HepG2 (cell line): ENCODE measurements around the gene KRT7. TPM values are rescaled to one million over a fixed set of nuclear protein-coding genes. Genes with fewer than 3 reads are reported as not detected.

ENCODE experiments used
- ATAC-seq: fragments of 200-7000 bp; cut with Tn5 transposase; 3 replicates; pipeline ENCODE4 v1.9.1; 2020; ENCODE audit warnings: mild to moderate bottlenecking, moderate library complexity
- BruUV-seq: library from RNA; stranded (reverse); fragments of 400-500 nt; replicated peaks from 2 replicates; lab custom pipeline; 2021; lab: Mats Ljungman, UMichigan
- CTCF ChIA-PET: fragments of 300-600 bp; formaldehyde crosslinking; extraction: SDS; loops from one replicate; lab custom pipeline; 2021; ENCODE audit warnings: low total read pairs, inconsistent platforms, low intra/inter-chr PET ratio; lab: Yijun Ruan, JAX
- POLR2A ChIA-PET: fragments of 350-600 bp; sonication (Branson Sonifier 250); formaldehyde crosslinking; loops from one replicate; lab custom pipeline; 2020; ENCODE audit warnings: antibody characterized with exemption, inconsistent platforms; lab: Yijun Ruan, JAX
- DNase-seq: peaks from one replicate; pipeline ENCODE4 v3.0.0-alpha.2; 2015; ENCODE audit warnings: low spot score
- FAIRE-seq: peaks from 3 replicates; lab custom pipeline; 2011; peaks lifted over from hg19 to GRCh38; lab: Jason Lieb, UNC
- H2AFZ ChIP-seq: one replicate; pipeline ENCODE4 v1.6.1; 2011; ENCODE audit warnings: low read length, inconsistent platforms
- H3K27ac ChIP-seq: fragments of 300-600 bp; 3 replicates; pipeline ENCODE4 v1.8.0; 2011; ENCODE audit warnings: mixed run types, mild to moderate bottlenecking, mixed read lengths, low read length, inconsistent platforms; ENCODE audit not compliant: insufficient read depth; ENCODE audit errors: extremely low read length
- H3K27me3 ChIP-seq, 2 experiments: fragments of 200-600 bp in 1 of 2; 2 replicates in 1 of 2; 3 replicates in 1 of 2; pipeline versions ENCODE4 v1.6.0 to v1.8.0; 2011; ENCODE audit warnings: low read length in 2 of 2, mild to moderate bottlenecking in 2 of 2, moderate library complexity in 2 of 2, inconsistent platforms in 1 of 2; ENCODE audit not compliant: insufficient read depth in 2 of 2, control insufficient read depth in 1 of 2
- H3K36me3 ChIP-seq, 2 experiments: fragments of 200-600 bp in 1 of 2; replicated peaks in 1 of 2; 2 replicates in 1 of 2; 3 replicates in 1 of 2; pipeline versions ENCODE4 v1.5.1 to v1.8.0; 2011; ENCODE audit warnings: low read length in 2 of 2, inconsistent platforms in 1 of 2; ENCODE audit not compliant: insufficient read depth in 2 of 2, control insufficient read depth in 1 of 2
- H3K4me1 ChIP-seq: 2 replicates; pipeline ENCODE4 v1.5.1; 2012; ENCODE audit warnings: low read length, inconsistent platforms; ENCODE audit not compliant: insufficient read depth
- H3K4me2 ChIP-seq: 2 replicates; pipeline ENCODE4 v1.6.0; 2011; ENCODE audit warnings: low read depth, low read length, inconsistent platforms
- H3K4me3 ChIP-seq, 3 experiments: fragments of 200-600 bp in 1 of 3; sonication (generic), shearing (Covaris generic) in 1 of 3; replicated peaks in 1 of 3; 2 replicates each; pipeline ENCODE4 v1.5.1; 2011 to 2016; ENCODE audit warnings: low read length in 3 of 3, inconsistent platforms in 2 of 3, low read depth in 2 of 3, mild to moderate bottlenecking in 2 of 3, control low read depth in 1 of 3, mixed read lengths in 1 of 3; ENCODE audit not compliant: insufficient read depth in 1 of 3
- H3K79me2 ChIP-seq: one replicate; pipeline ENCODE4 v1.6.1; 2011; ENCODE audit warnings: low read length, inconsistent platforms; ENCODE audit not compliant: insufficient read depth
- H3K9ac ChIP-seq: 2 replicates; pipeline ENCODE4 v1.6.0; 2011; ENCODE audit warnings: mild to moderate bottlenecking, low read depth, low read length, inconsistent platforms; ENCODE audit not compliant: insufficient read depth
- H3K9me3 ChIP-seq: 2 replicates; pipeline ENCODE4 v1.5.1; 2012; ENCODE audit warnings: mild to moderate bottlenecking, low read length
- H4K20me1 ChIP-seq: 2 replicates; pipeline ENCODE4 v1.6.0; 2011; ENCODE audit warnings: inconsistent platforms, mild to moderate bottlenecking, low read length, moderate library complexity; ENCODE audit not compliant: insufficient read depth
- GLI4 ChIP-seq: sonication (generic); formaldehyde crosslinking; IDR thresholded peaks from 2 replicates; pipeline ENCODE4 v1.5.1; 2020; ENCODE audit warnings: missing genetic modification reagents, mild to moderate bottlenecking, moderate library complexity, borderline replicate concordance
- HMGA1 ChIP-seq: sonication (generic); formaldehyde crosslinking; conservative IDR thresholded peaks from 2 replicates; pipeline ENCODE4 v1.4.0; 2020; ENCODE audit warnings: missing genetic modification reagents
- ZBTB46 ChIP-seq: sonication (generic); formaldehyde crosslinking; IDR thresholded peaks from 2 replicates; pipeline ENCODE4 v1.4.0; 2020; ENCODE audit warnings: mild to moderate bottlenecking, missing genetic modification reagents, borderline replicate concordance
- ZZZ3 ChIP-seq: sonication (generic); formaldehyde crosslinking; IDR thresholded peaks from 2 replicates; pipeline ENCODE4 v1.4.0; 2020; ENCODE audit warnings: missing genetic modification reagents, mild to moderate bottlenecking, borderline replicate concordance
- WGBS: methylation state at CpG from one replicate; pipeline ENCODE4 v1.1.6; 2017; ENCODE audit warnings: low lambda C conversion rate; 5-methylcytosine and 5-hydroxymethylcytosine counted together
- in situ Hi-C: cut with HindIII; loops from 2 replicates; pipeline ENCODE4 v1.10.0; 2017; ENCODE audit warnings: low pct_unique_long_range_greater_than_20kb; ENCODE audit not compliant: extremely low pct_ligation_motif_present
- intact Hi-C: fragments of 100-400 bp; cut with micrococcal nuclease; formaldehyde crosslinking; loops from one replicate; pipeline ENCODE4 v1.10.0; 2022; ENCODE audit not compliant: unreplicated experiment
- polyA plus RNA-seq, 8 experiments: library from polyadenylated mRNA; depleted of rRNA in 3 of 8; stranded (reverse) in 7 of 8; unstranded in 1 of 8; fragments of >200 nt; fragmentation: Illumina TruSeq in 4 of 8; extraction: Trizol in 4 of 8; gene quantifications; 2 replicates each; pipeline versions ENCODE4 v1.2.1 to v1.2.3, GENCODE V29; 2011 to 2016; ENCODE audit warnings: low read depth in 4 of 8, missing spikeins in 1 of 8, mixed read lengths in 1 of 8; ENCODE audit not compliant: insufficient read depth in 1 of 8
- total RNA-seq, 5 experiments: library from RNA; depleted of rRNA; stranded (reverse); fragments of >200 nt; fragmentation: Illumina TruSeq; extraction: Trizol; gene quantifications; 2 replicates each; pipeline ENCODE4 v1.2.3, GENCODE V29; 2016; ENCODE audit warnings: low read depth in 1 of 5

KRT7 gene
- total and polyA plus RNA-seq, 2 of the 13 experiments (the other 11 are each of a cell fraction or from before 2014, with no cell fraction given): 0.83 TPM; not detected in 1

GRCh38 chr12:52245962-52246569 is 13.0 kb downstream of the KRT7 start:
- in situ Hi-C loops: no loop called here
- ATAC-seq (no peak), DNase-seq (no peak), FAIRE-seq (no peak)
- Histone ChIP-seq H3K4me3 (no peak overlapping the region), H2AFZ (no peak overlapping the region), H3K4me1 (peaks cover 20% of the 10 kb centered on the region), H3K79me2 (no peaks in the 10 kb centered on the region), H3K27me3 (peaks cover 6 to 54% of the 10 kb centered on the region in 2 experiments; a peak in 4 of 5 replicates), H4K20me1 (0 out of 2 replicates have a peak, but pooled peaks cover 2% of the 10 kb centered on the region), H3K4me2 (no peak overlapping the region), H3K36me3 (no peaks in the 10 kb centered on the region), H3K9ac (no peak overlapping the region), H3K27ac (no peak overlapping the region), H3K9me3 (no peaks in the 10 kb centered on the region)
- intact Hi-C loops: no loop called here
- no peak for TF ChIP-seq ZZZ3 (CRISPR knock-in tag)
- TF ChIP-seq HMGA1 (CRISPR knock-in tag): no peak
- no peak for TF ChIP-seq GLI4 (CRISPR knock-in tag)
- TF ChIP-seq ZBTB46 (CRISPR knock-in tag): no peak
- 15% methylated on average over 7 of the region's 7 CpGs for WGBS
- ChIA-PET CTCF (no interaction called here), POLR2A (no interaction called here)
- no TSS peak for BruUV-seq
